ENCODE data around the gene INTS14. TPM values are rescaled to one million over a fixed set of nuclear protein-coding genes. Genes with fewer than 3 reads are reported as not detected.

INTS14 gene
- total RNA-seq, 1 experiment from 2014 or later = 23.8 TPM

GRCh38 chr15:65598468-65598867 lies 12.5 kb downstream of the INTS14 start:
- POLR2A ChIA-PET (ENCODE audit: unreplicated experiment) = no interaction called here
- Histone ChIP-seq H3K9me2 (replicated peaks; ENCODE audit: low read length) (no peaks in the 10 kb centered on the region), H4K20me1 (ENCODE audit: low read length) (no peaks in the 10 kb centered on the region), H3K79me2 (ENCODE audit: low read length) (no peaks in the 10 kb centered on the region), H3K4me2 (ENCODE audit: low read length) (no peak overlapping the region), H3K27ac (ENCODE audit: low read length) (no peak overlapping the region), H3K36me3 (ENCODE audit: low read depth, low read length) (peaks cover 17% of the 10 kb centered on the region; the same call in 1 of the 2 replicates), H2AFZ (ENCODE audit: low read length) (no peak overlapping the region), H3K4me3 (ENCODE audit: low read length) (no peak overlapping the region), H3K9me3 (ENCODE audit: low read length) (no peaks in the 10 kb centered on the region), H3K9ac (ENCODE audit: low read length) (no peak overlapping the region), H3F3A (ENCODE audit: low read length, unreplicated experiment) (no peaks in the 10 kb centered on the region), H3K4me1 (ENCODE audit: insufficient read depth, low read length) (peaks cover 4% of the 10 kb centered on the region; the same call in 1 of the 2 replicates), H3K27me3 (ENCODE audit: low read length) (no peaks in the 10 kb centered on the region)
- CTCF ChIA-PET = no interaction called here
- no TSS peak for BruUV-seq (replicated peaks)
- DNase-seq (no peak), ATAC-seq (no peak)
- intact Hi-C loops (cut with micrococcal nuclease) = no loop called here
- TF ChIP-seq EZH2phosphoT487 (IDR thresholded peaks at IDR 0.05; ENCODE audit: borderline replicate concordance, low read length) (no peak), CTCF (conservative IDR thresholded peaks at IDR 0.05; ENCODE audit: low read depth, low read length) (no peak), EZH2 (IDR thresholded peaks at IDR 0.05; ENCODE audit: low read length, unreplicated experiment) (no peak)

GRCh38 chr15:65595960-65596359 lies 15.0 kb downstream of the INTS14 start:
- no TSS peak for BruUV-seq (replicated peaks)
- Histone ChIP-seq H3K9me3 (ENCODE audit: low read length) (no peaks in the 10 kb centered on the region), H3K4me3 (ENCODE audit: low read length) (no peak overlapping the region), H3F3A (ENCODE audit: low read length, unreplicated experiment) (no peaks in the 10 kb centered on the region), H3K9ac (ENCODE audit: low read length) (no peak overlapping the region), H3K36me3 (ENCODE audit: low read depth, low read length) (peaks cover 25% of the 10 kb centered on the region; the same call in 1 of the 2 replicates), H3K79me2 (ENCODE audit: low read length) (no peaks in the 10 kb centered on the region), H3K9me2 (replicated peaks; ENCODE audit: low read length) (no peaks in the 10 kb centered on the region), H4K20me1 (ENCODE audit: low read length) (no peaks in the 10 kb centered on the region), H3K4me2 (ENCODE audit: low read length) (no peak overlapping the region), H2AFZ (ENCODE audit: low read length) (no peak overlapping the region), H3K27ac (ENCODE audit: low read length) (no peak overlapping the region), H3K27me3 (ENCODE audit: low read length) (no peaks in the 10 kb centered on the region), H3K4me1 (ENCODE audit: insufficient read depth, low read length) (no peaks in the 10 kb centered on the region)
- DNase-seq (peak; percentile 15), ATAC-seq (peak; percentile 40; the same call in 1 of the 2 replicates)
- TF ChIP-seq CTCF (conservative IDR thresholded peaks at IDR 0.05; ENCODE audit: low read depth, low read length) = peak; percentile 58
- no peak for TF ChIP-seq EZH2phosphoT487 (IDR thresholded peaks at IDR 0.05; ENCODE audit: borderline replicate concordance, low read length)
- TF ChIP-seq EZH2 (IDR thresholded peaks at IDR 0.05; ENCODE audit: low read length, unreplicated experiment) = no peak
- intact Hi-C loops (cut with micrococcal nuclease) = no loop called here
- CTCF ChIA-PET = interaction anchor here (0.6 to 1.1 kb wide), 5 partner anchors 10 to 237 kb away, joined by 4 to 7 read pairs (median 5); partner anchors contain the start of gene INTS14
- POLR2A ChIA-PET (ENCODE audit: unreplicated experiment) = no interaction called here

- H3F3A ChIP-seq (ENCODE audit: low read length, unreplicated experiment) = no peaks in the 10 kb centered on the region
- CTCF ChIA-PET = no interaction called here
- peaks cover 6% of the 10 kb centered on the region; the same call in 1 of the 2 replicates for H3K36me3 ChIP-seq (ENCODE audit: low read depth, low read length)
- ATAC-seq (no peak), DNase-seq (no peak)
- H3K79me2 ChIP-seq (ENCODE audit: low read length) = no peaks in the 10 kb centered on the region
- H3K9ac ChIP-seq (ENCODE audit: low read length) = no peak overlapping the region
- no peak overlapping the region for H3K27ac ChIP-seq (ENCODE audit: low read length)
- no peaks in the 10 kb centered on the region for H3K4me1 ChIP-seq (ENCODE audit: insufficient read depth, low read length)
- H3K4me2 ChIP-seq (ENCODE audit: low read length) = no peak overlapping the region
- H3K9me3 ChIP-seq (ENCODE audit: low read length) = no peaks in the 10 kb centered on the region
- intact Hi-C loops (cut with micrococcal nuclease) = no loop called here
- no peak overlapping the region for H3K4me3 ChIP-seq (ENCODE audit: low read length)
- POLR2A ChIA-PET (ENCODE audit: unreplicated experiment) = no interaction called here
- no peaks in the 10 kb centered on the region for H3K27me3 ChIP-seq (ENCODE audit: low read length)
- no TSS peak for BruUV-seq (replicated peaks)
- H3K9me2 ChIP-seq (replicated peaks; ENCODE audit: low read length) = no peaks in the 10 kb centered on the region
- no peak overlapping the region for H2AFZ ChIP-seq (ENCODE audit: low read length)
- H4K20me1 ChIP-seq (ENCODE audit: low read length) = no peaks in the 10 kb centered on the region
- TF ChIP-seq EZH2 (IDR thresholded peaks at IDR 0.05; ENCODE audit: low read length, unreplicated experiment) (no peak), EZH2phosphoT487 (IDR thresholded peaks at IDR 0.05; ENCODE audit: borderline replicate concordance, low read length) (no peak), CTCF (conservative IDR thresholded peaks at IDR 0.05; ENCODE audit: low read depth, low read length) (no peak)
Observed at GRCh38 chr15:65587094-65587493, 23.8 kb downstream of the INTS14 start.

Data from PC-3 (cell line).